HUDEP-2 (cell line): ENCODE measurements around the gene UBXN10.

Experiments
- DNase-seq, 76 experiments: peaks; one replicate each; lab custom pipeline; 2025; ENCODE audit not compliant: unreplicated experiment in 76 of 76; lab: John Stamatoyannopoulos, UW

UBXN10 gene

DNA sequence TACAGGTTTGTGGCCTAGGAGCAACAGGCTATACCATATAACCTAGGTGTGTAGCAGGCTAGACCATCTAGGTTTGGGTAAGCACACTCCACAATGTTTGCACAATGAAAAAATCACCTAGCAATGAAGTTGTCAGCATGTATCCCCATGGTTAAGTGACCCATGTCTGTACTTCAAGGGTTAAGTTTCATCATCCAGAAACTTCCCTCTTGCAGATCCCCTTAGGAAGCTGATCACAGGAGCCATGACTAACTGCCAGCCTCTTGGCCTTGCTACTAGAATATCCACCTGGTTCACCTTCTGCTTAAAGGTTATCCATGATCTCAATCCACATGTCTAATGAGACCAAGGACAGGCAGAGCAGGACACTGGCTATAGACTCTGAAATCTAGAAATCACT, 3.5 kb upstream of the UBXN10 start:
- DNase-seq = no peak

DNA sequence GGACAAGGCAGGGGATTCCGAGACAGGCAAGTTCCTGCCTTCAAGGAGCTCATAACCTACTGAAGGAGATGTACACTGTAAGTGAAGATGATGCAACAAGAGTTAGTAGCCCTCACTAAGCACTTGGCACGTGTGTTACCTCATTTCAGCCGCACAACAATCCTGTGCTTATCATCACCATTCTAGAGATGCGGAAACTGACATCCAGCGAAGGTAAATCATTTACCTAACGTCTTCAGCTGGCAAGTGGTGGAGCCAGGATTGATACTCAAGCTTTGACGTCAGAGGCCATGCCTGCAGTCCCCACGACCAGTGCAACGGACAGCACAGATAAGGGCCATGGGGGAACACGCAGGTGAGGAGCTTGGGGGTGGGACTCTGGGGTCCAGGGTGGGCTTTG, 2.9 kb upstream of the UBXN10 start:
- no peak for DNase-seq

DNA sequence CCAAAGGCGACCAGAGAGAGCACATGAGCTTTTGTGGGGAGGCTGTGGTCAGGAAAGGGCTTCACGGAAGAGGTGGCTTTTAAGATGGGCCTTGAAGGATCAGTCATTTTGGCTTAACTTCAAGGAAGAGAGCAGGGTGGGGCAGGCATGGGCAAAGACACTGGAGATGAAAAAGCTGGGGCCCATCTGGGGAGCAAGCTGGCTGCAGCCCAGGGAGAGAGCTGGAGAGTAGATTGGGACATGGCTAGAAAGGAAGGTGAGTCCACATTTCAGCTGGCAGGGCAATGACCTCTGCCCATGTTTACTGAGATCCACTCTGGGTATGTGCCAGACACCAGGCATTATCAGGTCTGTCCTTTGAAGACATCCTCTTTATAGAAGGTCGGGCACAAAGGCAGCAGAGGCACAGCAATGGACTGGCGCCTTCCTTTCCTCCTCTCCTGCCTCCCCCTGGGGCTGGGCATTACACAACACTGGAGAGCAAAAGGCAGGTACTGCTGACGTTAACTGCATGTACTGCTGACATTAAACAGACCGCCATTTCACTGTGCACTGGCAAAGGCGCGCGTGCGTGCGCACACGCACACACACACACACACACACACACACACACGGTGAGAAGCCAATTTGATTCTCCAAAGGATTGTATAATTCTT, 2.2 kb upstream of the UBXN10 start:
- DNase-seq = peak in 63 of 76 experiments; percentile 12 to 77 (median 48)

DNA sequence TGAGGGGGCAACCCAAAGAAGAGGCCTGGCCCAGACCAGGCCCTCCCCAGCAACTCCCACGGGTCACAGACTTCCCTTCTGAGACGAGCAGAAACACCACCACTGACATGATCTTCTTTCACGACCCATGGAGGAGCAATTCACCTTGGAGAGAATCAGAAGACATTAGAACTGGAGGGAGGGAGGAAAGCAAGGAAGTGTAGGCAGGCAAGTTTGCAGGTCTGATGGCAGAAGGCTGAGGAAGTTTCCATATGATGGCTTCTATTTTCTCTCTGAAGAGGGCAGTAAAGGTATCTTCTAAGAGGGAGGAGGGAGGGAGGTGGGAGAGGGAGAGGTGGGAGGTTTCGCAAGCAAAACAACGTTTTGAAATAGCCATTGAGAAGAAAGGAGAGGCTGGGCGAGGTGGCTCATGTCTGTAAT, 1.4 kb upstream of the UBXN10 start:
- peak in 1 of 76 experiments; percentile 6 for DNase-seq

DNA sequence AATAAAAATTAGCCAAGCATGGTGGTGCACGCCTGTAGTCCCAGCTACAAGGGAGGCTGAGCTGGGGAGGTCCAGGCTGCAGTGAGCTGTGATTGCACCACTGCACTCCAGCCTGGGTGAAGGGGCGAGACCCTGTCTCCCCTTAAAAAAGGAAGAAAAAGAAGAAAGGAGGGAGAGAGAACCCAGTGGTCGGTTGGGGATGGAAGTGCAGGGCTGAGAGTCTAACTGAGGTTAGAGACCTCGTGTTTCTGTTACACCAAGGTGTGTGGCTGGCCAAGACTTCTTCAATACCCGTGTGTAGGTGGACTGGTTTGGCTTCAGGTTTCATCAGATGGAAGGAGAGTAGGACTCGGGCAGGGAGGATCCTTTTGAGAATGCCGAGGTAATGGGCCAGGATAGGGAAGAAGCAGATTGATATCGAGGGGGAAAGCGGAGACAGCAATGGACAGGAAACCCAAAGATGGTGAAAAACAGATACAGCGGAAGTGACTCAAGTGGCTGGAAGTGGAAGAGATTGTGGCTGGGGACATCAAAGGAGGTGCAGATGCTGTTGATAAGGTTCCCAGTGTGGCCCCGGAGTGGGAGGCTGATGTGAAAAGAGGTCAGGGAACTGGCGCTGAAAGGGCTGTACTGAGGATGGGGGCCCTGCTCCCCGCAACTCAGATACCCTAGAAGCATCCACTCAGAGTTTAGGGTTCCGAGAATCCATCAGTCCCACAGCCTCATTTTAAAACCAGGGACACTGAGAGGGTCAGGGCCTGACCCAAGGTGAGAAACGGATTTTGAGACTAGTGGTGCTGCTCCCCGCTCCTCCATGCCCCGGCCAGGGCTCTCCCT, 681 bp upstream of the UBXN10 start:
- peak in 47 of 76 experiments; percentile 9 to 64 (median 37) for DNase-seq

DNA sequence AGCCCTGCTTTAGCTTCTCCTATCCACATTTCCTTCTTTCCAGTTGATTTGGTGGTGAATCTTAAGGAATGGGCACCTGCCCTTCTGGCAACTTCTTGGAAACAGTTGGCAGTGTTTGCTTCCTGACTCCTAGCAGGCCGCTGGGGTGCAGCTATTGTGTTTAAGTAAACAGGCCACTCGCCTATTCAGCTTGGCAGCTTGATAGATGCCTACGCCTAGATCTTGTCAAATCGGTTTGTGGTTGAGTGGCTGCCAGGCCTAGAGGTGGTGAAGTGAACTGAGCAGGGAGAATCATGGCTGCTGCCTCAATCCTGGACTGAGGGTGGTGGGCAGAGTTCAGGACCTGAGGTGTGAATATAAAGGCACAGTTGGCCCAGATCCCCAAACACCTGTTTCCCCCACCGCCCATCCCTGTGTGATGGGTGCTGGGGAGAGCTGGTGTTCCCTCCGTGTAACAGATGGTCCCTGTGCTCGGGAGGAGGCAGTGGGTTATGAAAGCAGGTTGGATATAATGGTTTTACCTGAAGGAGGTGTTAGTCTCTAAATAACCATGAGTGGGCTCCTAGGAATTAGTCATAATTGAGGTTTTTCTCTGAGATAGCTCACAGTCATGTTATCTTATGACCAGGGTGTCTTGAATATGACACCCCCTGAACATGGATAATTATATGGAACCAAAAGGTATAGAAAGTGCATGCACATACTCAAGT, 1.4 kb downstream of the UBXN10 start:
- DNase-seq = peak in 75 of 76 experiments; percentile 30 to 93 (median 82)

DNA sequence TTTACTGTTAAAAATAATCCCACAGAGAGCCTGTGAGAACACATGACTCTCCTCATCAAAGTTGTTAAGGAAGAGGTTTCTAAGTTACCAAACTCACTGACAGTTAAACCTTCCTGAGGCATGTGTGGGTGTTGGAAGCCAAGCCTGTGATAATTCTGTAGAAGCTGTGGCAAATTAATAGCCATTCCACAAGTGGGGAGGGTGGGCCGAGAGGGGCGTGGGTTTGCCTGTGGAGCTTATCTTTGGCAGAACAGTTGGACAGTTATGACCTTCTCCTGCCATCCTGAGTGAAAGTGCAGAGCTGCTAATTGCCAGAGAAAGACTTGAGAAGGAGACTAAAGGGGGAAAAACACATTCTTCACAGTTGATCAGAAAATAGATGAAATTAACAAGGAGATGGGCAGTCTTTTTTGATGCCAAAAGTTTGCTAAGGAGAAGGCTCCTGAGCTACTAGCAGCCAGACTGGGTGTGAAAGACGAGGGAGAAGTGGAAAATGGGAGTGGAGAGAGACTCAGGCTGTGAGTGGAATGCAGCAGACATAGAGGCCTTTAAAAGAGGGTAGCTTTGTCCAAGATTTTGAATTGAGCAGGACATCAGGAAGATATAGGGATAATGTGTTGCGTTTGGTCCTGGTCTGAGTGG, 2.0 kb downstream of the UBXN10 start:
- peak in 74 of 76 experiments; percentile 10 to 91 (median 76) for DNase-seq

DNA sequence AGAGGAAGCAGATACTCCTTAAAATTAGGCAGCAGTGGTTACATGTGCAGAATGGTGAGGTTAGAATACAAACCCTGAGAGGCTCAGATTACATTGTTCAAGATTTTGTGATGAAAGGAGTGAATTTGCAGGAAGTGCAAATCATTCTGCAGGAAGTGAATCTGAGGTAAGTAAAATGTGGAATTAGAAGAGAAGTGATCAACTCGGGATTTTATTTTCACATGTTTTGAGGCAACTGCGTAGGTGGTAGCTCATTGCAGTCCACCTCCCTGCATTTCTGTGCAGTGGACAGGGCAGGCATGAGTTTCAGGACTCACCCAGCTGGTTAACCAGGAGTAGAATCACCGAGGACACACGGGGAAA, 2.5 kb downstream of the UBXN10 start:
- DNase-seq = no peak

DNA sequence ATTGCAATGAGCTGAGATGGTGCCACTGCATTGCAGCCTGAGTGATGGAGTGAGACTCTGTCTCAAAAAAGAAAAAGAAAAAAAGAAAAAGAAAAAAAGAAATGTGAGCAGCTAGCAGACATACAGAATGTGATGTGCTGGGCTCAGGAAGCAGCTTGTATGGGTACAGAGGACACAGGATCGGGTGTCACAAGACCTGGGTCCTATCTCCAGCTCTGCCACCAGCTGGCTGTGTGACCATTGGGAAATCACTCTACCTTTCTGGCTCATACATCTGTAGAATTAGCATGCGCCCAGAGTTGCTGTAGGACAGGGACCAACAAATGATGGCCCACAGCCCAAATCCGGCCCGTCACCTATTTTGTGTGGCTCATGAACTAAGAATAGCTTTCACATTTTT, 3.8 kb downstream of the UBXN10 start:
- no peak for DNase-seq

DNA sequence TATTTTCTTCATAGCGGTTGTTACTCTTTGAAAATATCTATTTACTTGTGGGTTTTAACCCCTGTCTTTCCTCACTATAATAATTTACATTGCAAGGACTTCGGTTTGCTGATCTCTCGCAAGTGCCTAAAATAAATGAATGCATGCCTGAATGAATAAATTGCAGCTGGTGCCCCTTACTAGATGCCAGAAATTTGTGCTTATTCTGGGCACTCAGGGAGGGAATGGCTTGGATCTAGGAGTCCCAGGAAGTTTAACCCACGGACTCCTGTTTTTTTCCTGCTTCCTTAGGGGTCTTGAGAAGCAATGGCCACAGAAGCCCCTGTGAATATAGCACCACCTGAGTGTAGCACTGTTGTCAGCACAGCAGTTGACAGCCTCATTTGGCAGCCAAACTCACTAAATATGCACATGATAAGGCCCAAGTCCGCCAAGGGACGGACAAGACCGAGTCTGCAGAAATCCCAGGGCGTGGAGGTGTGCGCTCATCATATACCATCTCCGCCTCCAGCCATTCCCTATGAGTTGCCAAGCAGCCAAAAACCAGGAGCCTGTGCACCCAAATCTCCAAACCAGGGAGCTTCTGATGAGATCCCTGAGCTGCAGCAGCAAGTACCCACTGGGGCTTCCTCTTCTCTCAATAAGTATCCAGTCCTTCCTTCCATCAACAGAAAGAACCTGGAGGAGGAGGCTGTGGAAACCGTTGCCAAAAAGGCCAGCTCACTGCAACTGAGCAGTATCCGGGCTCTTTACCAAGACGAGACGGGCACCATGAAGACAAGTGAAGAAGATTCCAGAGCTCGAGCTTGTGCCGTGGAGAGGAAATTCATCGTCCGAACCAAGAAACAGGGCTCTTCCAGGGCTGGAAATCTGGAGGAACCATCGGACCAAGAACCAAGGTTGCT, 4.6 kb downstream of the UBXN10 start:
- DNase-seq = no peak

DNA sequence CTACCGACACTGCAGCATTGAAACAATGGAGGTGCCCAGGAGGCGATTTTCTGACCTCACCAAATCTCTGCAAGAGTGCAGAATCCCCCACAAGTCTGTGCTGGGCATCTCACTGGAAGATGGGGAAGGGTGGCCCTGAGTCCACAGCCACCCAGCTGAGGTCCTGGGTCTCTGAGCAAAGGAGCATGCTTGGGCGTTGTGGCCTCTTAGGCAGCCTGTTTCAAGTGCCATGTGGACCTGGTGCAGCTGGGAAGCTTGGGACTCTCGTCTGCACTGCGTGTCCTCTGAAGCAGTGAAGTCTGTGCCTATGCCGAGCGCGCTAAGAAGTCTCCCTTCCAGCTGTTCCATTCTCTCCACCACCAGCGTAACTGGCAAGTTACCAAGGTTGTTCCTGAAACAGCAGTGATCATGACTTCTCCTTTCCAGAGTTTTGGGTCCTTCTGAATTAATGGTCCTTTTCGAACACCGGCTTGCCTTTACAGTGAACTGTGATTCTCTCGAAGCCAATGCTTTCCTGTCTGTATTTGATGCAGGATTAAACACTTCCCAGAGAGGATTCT, 5.5 kb downstream of the UBXN10 start:
- DNase-seq = no peak

DNA sequence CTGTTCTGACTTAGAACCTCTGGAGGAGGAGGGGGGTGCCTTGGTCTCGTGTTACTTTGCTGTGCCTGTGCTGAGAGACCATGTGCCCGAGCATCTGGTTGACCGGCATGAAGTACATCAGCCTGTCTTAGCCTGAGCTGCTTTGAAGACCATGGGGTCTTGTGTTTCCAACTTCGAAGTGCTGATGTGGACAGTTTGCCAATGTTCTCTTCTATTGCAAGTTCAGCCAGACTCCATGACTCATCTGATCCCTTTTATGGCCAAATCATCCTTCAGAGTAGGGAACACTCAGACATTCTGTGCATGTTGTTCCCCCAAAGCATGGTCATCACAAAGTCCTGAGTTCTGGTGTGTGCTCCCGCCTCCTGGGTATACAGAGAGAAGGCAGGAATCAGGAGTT, 6.5 kb downstream of the UBXN10 start:
- no peak for DNase-seq

DNA sequence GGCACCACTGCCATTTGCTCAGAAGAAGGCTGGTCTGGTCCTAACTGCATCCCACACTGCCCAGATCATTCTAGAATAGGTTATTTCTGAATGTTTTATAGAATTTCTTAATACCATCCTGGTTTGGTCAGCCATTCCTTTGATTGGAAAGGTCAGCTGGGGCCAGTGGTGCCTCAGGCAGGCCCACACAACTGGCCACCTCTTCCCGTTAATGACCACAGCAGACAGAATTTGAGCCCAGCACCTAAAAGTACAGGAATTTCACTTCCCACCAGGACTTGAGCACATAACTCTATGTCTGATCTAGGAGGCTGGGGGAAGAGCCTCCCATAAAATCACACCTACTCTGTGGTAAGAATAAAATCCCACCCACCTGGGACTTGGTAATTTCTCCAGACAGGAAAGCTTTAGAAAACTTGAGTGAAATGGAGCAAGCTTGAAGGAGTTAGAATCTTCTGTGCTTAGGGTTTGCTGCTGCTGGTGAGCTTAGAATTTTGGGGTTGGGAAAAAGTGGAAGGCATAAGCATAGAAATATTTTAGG, 7.0 kb downstream of the UBXN10 start:
- DNase-seq = no peak

DNA sequence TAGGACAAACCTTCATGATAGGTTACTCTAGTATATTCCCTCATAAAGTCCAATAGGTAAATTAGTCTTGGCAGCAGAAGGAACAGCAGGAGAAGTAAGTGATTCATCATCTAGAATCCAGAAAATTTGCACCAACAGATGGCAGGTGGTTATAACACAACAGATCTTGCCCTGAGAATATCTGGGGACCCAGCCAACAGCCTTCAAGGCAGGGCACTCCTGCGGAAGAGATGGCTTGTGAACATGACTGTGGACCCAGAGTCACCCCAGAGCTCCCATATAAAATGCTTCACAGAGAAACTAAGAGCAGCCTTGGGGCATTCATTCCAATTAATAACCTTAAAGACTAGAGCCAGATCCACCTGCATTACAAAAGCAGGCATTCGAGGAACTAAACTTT, 8.3 kb downstream of the UBXN10 start:
- no peak for DNase-seq

DNA sequence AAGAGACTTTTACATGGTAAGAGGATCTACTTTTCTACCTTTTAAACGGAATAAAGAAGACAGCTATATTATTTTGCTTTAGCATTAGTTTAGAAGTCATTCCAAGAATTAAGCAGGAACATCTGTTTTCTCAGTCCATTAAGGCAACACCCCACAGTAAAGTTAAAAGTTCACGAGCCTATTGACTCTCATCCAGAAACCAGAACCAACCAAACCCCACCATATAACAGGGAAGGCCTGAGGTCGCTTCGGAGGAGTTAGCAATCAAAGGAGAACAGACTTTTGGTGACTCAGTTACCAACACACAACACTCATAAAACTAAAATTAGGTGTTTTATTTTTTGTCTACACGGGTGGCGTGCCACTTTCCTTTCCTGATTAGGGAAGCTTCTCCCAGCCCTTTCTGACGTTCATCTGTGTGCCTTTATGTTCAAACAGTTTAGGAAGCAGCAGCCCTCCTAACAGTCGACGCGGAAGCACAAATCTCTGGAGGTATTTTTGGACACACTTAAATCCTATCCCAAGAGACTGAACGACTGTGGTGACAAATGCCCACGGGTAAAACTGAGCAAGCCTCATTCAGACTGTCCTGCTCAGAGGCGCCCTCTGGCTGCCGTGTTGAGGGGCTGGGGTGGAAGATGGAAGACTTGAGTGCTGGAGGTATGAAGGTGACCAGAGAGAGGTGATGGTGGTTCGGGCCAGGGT, 9.0 kb downstream of the UBXN10 start:
- peak in 60 of 76 experiments; percentile 14 to 76 (median 54) for DNase-seq

DNA sequence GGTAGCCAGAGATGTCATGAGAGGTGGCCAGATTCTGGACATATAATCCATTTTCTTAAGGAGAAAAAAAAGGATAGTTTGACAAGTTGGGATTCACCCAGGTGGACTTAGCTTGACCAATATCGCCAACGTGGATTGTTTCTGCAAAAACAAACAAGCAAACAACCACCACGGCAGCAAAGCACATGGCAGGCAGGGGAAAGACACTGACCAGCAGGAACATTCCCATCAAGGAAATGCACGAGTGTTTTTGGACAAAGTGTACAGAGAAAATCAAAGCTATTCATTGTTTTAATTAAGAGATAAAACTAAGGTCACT, 9.5 kb downstream of the UBXN10 start:
- DNase-seq = no peak

DNA sequence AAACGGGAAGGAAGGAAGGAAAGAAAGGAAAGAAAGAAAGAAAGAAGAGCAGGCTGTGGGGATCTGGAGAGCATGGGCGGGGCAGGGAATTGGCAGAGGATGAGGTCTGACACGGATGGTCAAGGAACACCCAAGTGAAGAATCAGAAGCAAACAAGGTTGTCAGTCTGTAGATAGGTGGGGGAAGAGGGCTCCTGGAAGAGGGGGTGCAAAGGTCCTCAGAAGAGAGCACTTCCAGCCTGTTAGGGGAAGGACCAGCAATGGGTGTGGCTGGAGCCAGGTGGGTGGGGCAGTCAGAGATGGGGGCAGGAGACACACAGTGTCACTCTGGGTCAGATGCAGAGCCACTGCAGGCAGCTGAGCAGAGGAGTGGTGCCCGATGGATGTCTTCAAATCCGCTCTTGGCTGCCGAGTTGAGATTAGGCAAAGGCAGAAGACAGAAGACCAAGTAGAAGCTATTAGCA, 11.5 kb downstream of the UBXN10 start:
- peak in 75 of 76 experiments; percentile 16 to 95 (median 87) for DNase-seq

DNA sequence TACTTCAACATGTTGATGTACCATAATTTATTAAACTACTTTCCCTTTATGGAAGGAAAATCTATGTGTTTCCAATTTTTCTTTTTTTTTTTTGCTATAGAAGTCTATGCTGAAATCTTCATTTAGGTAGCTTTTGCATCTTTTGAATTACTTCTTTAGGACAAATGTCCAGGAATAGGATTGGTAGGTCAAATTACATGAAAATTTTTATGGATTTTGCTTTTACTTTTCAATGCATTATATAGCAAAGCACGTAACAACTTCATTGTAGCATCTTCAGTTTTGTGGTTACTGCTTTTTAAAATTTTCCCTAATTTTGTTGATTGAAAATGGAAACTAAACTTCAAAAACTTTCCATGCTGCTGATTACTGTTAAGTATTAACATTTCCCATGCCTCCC, 12.4 kb downstream of the UBXN10 start:
- no peak for DNase-seq

DNA sequence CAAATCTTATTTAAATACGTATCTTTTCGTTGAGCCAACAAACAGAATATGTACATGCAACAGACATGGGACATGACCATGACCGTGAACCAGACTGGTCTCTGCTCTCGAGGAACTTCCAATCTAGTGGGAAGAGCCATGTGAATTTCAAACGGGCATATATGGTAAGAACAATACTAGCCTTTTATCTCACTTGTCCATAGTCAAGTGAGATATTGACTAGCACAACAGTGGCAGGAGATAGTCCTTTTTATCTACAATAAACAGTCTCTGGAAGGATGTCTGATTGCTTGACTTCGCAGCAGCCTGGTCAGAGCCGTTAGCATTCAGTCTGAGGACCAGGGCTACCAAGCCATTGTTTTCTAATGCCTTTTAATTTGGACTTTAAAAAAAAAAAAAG, 13.0 kb downstream of the UBXN10 start:
- peak in 64 of 76 experiments; percentile 12 to 91 (median 68) for DNase-seq
